Activated CD4-positive, CD25-positive, alpha-beta regulatory T cell treated with anti-CD3 and anti-CD28 coated beads, Interleukin-2, amount 50 U/mL, for 72 hours (primary cell): ENCODE data around the gene KIF21A.
"Not testable (repeated sequence)": the region's sequence is repeated elsewhere in the genome, so short reads cannot be mapped to it uniquely, and the experiment has no call there.

Experiments
- DNase-seq: peaks from one replicate; pipeline ENCODE4 v3.0.0; 2021

KIF21A gene

GRCh38 chr12:39332661-39333175, 110.2 kb downstream of the KIF21A start:
- no peak for DNase-seq

- no peak for DNase-seq
These were observed 111.2 kb downstream of the KIF21A start for GRCh38 chr12:39331539-39332261.

DNA sequence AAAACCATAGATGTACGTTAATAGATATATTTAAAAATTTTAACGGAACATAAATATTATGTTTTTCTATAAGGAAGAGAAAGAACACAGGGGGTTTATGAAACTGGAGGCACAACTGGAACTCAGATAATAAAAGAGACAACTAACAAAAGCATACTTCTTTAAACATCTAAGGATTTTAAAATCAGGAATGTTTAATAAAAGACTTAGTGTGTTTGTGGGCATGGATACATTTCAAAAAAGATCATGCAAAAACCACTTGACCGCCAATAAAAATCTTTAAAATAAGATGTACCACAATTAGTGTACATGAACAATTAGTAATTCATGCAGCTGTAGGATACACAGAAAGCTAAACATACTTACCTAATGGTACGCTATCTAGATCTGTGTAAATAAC, 113.0 kb downstream of the KIF21A start:
- DNase-seq = no peak

GRCh38 chr12:39329018-39329417, 113.9 kb downstream of the KIF21A start:
- no peak for DNase-seq

DNA sequence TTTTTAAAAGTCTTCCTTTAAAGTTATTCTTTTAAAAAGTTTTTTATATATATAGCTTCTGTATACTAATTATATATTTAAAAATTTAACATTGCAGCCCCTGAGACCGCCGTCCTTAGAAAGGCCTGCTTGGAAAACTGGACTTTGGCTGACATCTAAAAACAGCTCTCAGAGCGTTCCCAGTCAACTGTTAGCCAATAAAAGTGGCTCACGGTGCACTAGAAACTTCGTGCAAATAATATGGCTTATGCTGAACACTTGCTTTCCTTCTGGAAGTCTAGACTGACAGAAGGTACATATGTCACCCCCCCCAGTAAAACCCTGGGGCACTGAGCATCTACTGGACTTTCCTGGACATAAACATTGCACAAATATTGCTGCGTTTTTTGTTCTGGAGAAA, 115.0 kb downstream of the KIF21A start:
- no peak for DNase-seq

GRCh38 chr12:39327510-39327909, 115.4 kb downstream of the KIF21A start:
- DNase-seq = no peak

DNA sequence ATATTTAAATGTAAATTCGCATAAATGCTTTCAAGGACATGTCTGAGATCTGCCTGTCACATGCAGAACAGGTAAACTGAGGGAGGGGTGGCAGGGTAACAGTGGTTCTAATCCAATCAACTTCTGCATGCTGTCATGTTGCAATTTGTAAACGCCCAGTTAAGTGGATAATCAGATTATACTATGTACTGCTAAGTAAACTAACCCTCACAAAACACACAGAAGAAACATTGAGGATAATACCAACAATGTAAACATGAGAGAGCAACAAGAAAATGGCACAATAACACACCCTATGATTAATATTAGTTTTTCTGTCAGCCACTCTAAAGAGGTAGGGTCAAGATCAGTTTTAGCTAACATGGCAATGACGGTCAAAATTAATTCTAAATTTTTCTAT, 123.7 kb downstream of the KIF21A start:
- DNase-seq = no peak

GRCh38 chr12:39314547-39314946, 128.4 kb downstream of the KIF21A start:
- DNase-seq = no peak

DNA sequence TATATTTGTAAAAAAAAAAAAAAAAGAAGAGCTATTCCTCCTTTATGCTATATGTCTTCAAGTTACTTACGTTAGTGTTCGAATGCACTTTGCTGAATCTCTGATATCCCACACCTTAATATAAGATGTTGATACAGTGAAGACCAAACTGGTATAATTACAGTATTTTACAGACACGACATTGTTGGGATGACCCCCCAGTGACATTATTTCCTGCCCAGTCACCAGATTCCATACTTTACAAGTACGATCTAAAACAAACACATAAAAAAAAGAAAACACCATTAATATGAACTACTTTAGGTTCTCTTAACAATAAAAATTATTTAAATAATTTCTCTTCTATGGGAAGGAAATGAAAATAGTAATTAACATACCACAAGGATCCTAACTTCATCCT, 133.4 kb downstream of the KIF21A start:
- no peak for DNase-seq

DNA sequence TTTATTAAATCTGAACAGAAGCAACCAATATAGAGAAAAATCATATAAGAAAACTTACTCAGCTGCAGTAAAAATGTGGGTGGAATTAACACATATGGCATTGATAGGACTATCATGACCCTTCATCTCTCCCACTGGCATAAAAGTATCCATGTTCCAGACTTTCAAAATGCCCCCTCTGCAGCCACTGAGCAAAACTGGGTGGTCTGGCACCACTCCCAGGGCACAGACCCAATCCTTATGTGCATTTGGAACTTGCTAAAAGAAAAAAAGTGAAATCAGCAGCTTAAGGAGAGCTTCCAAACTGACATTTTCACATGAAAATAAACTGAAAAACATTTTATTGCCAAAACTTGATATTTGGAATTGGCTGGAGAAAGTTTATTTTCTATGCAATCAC, 141.5 kb downstream of the KIF21A start:
- DNase-seq = no peak

GRCh38 chr12:39300799-39301198, 142.1 kb downstream of the KIF21A start:
- DNase-seq = no peak

DNA sequence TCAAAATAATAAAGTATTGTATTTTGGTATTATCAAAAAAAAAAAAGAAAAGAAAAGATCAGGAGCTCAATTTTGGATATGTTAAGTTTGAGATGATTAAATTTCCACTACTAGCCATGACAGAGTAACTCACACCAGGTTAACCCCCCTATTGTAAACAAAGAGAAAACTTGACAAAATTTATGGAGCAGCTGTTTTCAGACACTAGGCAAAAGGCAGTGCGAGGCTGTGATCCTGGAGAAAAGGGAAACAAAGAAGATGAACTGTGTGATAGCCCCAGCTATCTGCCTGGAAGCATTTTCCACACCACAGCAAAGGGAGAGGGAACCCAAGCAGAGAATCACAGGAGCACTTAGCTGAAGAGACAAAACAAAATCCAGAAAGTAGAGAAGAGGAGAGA, 145.0 kb downstream of the KIF21A start:
- no peak for DNase-seq

DNA sequence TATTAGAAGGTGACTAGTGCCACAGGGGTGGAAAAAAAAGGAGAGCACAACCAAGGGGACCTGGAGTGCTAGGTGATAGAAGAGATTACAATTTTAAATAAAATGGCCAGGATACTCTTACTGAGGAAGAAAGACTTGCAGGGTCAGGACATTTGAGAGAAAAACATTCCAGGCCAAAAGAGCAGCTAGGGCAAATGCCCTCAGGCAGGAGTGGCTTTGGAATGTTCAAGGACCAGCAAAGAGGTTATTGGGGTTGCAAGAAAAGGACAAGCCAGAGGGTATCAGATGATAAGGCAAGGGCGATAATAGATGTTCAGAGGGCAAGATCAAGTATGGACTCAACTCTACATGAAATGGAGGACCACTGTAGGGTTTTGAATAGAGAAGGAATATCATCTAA, 146.4 kb downstream of the KIF21A start:
- no peak for DNase-seq

- DNase-seq = not testable (repeated sequence)
These were observed 147.3 kb downstream of the KIF21A start for GRCh38 chr12:39295593-39295992.

DNA sequence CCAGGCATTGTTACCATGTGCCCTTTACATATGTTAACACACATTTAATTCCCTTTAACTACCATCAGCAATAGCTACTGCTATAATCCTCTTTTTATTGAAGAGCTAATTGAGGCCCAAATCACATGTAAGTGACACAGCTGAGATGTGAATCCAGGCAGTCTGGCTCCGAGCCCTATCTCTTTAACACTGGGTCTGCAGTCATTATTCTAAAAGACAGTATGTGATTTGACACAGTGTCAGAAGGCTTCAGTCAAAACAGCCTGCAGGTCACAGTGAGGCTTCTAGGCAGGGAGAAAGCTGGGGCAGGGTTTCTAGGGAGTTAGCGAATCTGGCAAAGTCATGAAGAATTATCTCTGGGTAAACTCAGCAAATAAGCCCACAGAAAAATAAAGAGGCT, 148.2 kb downstream of the KIF21A start:
- no peak for DNase-seq

GRCh38 chr12:39292125-39292630, 150.7 kb downstream of the KIF21A start:
- DNase-seq = no peak

DNA sequence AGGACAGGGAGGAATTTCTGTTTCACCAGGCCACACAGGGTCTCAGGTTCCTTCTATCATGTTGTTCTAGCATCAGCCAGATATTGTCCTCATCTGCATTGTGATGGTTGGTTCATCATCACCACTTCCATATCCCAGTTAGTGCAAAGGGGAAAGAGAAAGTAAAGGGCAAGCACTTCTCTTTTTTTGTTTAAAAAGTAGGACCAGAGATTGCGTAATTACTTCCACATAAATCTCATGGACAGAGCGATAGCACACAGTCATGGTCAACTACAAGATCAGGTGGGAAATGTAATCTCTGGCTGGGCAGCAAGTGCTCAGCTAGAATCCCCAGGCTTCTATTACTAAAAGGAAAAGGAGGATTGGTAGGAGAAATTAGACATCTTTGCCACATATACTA, 155.1 kb downstream of the KIF21A start:
- DNase-seq = no peak

DNA sequence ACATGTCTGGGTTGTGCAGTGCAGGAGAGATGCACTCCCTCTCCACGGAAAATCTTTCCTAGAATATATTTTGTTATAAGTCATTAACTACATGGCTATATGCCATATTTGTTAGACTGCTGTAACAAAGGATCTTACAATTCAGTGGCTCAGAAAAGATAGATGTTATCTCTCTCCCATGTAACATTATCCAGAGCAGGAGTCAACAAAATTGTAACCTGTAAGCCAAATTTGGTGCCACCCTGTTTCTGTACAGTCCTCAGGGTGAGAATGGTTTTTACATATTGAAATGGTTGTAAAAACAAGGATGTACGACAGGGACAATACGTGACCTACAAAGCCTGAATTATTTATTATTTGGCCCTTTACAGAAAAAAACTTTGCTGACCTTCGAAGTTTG, 155.5 kb downstream of the KIF21A start:
- DNase-seq = no peak

- no peak for DNase-seq
These were observed 164.5 kb downstream of the KIF21A start for GRCh38 chr12:39278426-39278825.

GRCh38 chr12:39277416-39277815, 165.5 kb downstream of the KIF21A start:
- DNase-seq = no peak

DNA sequence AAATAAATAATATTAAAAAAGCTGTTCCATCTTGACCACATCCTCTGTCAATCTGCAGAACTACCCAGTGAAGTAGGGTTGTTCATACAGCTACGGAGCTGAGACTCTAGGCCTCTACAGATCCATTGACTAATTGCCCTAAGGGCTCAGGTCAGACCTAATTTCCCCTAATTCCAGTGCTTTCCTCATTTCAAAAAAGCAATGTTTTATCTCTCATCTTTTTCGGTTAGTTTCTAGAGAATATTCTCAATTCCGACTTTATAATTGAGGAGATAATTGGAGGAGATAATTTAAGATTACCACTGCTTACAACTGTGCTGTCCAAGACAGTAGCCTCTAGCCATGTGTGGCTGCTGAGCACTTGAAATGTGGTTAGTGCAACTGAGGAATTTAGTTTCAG, 167.1 kb downstream of the KIF21A start:
- no peak for DNase-seq

DNA sequence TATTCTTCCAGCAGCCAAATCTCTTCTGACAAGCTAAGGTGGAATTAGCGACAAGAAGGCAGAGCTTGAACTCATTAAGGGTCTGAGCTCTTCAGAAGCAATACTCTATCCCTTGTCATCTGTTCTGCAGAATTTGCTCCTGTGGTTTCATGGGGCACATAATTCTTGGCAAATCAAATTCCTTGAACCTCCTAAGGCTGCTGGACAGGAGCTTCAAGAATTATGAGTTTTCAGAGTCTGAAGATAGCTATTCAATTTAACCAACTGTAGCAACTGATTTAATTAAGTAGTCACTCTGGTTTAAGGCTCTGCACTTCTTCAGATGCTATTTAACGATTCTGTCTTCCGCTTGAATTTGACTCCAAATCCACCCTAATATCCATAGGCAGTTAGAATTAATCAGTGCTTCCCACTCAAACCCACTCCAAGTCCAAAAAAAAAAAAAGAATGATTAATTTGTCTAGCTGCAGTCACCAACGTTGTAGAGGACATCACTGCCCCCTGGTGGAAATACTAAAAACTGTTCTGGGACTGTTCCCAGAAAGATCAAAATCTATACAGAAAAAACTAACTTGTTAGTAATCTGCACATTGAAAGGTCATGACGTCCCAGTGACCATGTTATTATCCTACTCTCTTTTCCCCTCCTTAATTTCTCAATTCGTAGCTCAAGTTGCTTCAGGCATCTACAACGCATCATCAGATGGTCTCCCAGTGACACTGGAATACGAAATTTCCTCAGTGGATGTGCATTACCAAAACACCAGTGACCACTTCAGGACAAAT, 169.9 kb downstream of the KIF21A start:
- DNase-seq = no peak

DNA sequence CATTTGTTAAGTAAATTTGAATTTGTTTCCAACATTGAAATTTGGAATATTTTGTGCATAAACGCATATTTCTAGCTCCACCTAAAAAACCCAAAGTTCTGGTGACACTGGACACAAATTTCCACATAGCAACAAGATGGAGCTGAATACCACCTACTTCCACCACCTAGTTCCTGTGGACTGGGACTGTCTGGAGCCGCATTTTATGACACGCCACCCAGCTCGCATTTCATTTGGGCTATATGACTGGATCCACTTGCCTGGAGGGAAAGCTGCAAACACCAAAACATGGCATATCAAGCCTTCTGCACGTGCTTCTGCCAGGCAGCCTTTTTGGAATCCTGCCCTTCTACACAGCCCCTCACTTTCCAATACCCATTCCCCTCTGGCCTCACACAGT, 173.4 kb downstream of the KIF21A start:
- DNase-seq = no peak

DNA sequence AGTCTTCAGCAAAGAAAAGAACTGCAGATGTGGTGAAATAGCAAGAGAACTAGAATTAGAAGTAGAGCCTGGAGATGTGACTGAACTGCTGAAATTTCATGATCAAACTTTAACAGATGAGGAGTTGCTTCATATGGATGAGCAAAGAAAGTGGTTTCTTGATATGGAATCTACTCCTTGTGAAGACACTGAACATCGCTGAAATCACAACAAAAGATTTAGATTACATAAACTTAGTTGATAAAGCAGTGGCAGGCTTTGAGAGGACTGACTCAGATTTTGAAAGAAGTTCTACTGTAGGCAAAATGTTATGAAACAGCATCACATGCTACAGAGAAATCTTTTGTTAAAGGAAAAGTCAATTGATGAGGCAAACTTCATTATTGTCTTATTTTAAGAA, 175.0 kb downstream of the KIF21A start:
- DNase-seq = no peak
